ENCODE results near the gene SPACA9. TPM values are rescaled to one million over a fixed set of nuclear protein-coding genes. Genes with fewer than 3 reads are reported as not detected.

The SPACA9 gene
- total RNA-seq, 1 experiment from 2014 or later, result 1.3 TPM

- no peak overlapping the region for H3K18ac ChIP-seq (ENCODE audit: insufficient read length, low read depth, low read length)
- Mint-ChIP-seq H3K27me3 (ENCODE audit: low read depth) (peaks cover 47% of the 10 kb centered on the region), H3K36me3 (ENCODE audit: insufficient read depth in 1 of 3, low read depth in 3 of 3) (no peaks in the 10 kb centered on the region; a peak in 1 of 7 replicates), H3K27ac (no peak overlapping the region), H3K9me3 (no peaks in the 10 kb centered on the region), H3K4me3 (peak overlapping the region; percentile 74 to 82), H3K4me1 (peaks cover 0 to 3% of the 10 kb centered on the region in 2 experiments; a peak in 1 of 4 replicates)
- H3K79me1 ChIP-seq (ENCODE audit: insufficient read depth, low read depth, low read length, poor library complexity, severe bottlenecking), result no peaks in the 10 kb centered on the region
- no peak overlapping the region for H2BK5ac ChIP-seq (ENCODE audit: insufficient read length, low read length)
- H3K27ac ChIP-seq (ENCODE audit: insufficient read length, low read depth, low read length), result no peak overlapping the region
- no peak overlapping the region for H4K8ac ChIP-seq (replicated peaks; ENCODE audit: insufficient read length, low read depth, low read length)
- peak overlapping the region; percentile 45 for H3K4me2 ChIP-seq (ENCODE audit: insufficient read depth, insufficient read length, low read length)
- no peak overlapping the region for H2BK20ac ChIP-seq (ENCODE audit: low read depth, low read length, poor library complexity, severe bottlenecking)
- no peak overlapping the region for H3K4ac ChIP-seq (ENCODE audit: low read depth, low read length)
- no peak overlapping the region for H3K23ac ChIP-seq (ENCODE audit: insufficient read length, low read depth, low read length)
- H4K20me1 ChIP-seq (ENCODE audit: control insufficient read depth, insufficient read depth, insufficient read length), result no peaks in the 10 kb centered on the region
- H2BK12ac ChIP-seq (ENCODE audit: insufficient read length, low read depth, low read length), result no peak overlapping the region
- H3K23me2 ChIP-seq (ENCODE audit: insufficient read length, low read depth, low read length, poor library complexity, severe bottlenecking), result peaks cover 4% of the 10 kb centered on the region
- no peaks in the 10 kb centered on the region for H3K27me3 ChIP-seq (ENCODE audit: insufficient read depth, low read length)
- H2BK15ac ChIP-seq (ENCODE audit: low read depth, low read length), result no peak overlapping the region
- WGBS (ENCODE audit: extremely low coverage, insufficient read length, low lambda C conversion rate), result no CpG with 5 or more reads among the region's 14 CpGs
- H4K5ac ChIP-seq (ENCODE audit: insufficient read length, low read depth, low read length), result no peak overlapping the region
- no peak overlapping the region for H2BK120ac ChIP-seq (ENCODE audit: low read depth, low read length, poor library complexity, severe bottlenecking)
- H3T11ph ChIP-seq (ENCODE audit: low read length), result no peak overlapping the region
- no peak for DNase-seq
- no peaks in the 10 kb centered on the region for H3K4me1 ChIP-seq (ENCODE audit: insufficient read depth, low read length)
- no peak overlapping the region for H2AK5ac ChIP-seq (ENCODE audit: insufficient read length, low read length)
- H3K14ac ChIP-seq (ENCODE audit: insufficient read depth, low read length), result no peak overlapping the region
- no peaks in the 10 kb centered on the region for H3K79me2 ChIP-seq (ENCODE audit: insufficient read depth, low read length)
- no peaks in the 10 kb centered on the region for H3K9me3 ChIP-seq (ENCODE audit: control insufficient read depth, low read depth, low read length)
- H3K9ac ChIP-seq (ENCODE audit: extremely low read depth, insufficient read length, low read length), result no peak overlapping the region
- no peak overlapping the region for H2AFZ ChIP-seq (ENCODE audit: low read length)
- TF ChIP-seq, protein P1, sequence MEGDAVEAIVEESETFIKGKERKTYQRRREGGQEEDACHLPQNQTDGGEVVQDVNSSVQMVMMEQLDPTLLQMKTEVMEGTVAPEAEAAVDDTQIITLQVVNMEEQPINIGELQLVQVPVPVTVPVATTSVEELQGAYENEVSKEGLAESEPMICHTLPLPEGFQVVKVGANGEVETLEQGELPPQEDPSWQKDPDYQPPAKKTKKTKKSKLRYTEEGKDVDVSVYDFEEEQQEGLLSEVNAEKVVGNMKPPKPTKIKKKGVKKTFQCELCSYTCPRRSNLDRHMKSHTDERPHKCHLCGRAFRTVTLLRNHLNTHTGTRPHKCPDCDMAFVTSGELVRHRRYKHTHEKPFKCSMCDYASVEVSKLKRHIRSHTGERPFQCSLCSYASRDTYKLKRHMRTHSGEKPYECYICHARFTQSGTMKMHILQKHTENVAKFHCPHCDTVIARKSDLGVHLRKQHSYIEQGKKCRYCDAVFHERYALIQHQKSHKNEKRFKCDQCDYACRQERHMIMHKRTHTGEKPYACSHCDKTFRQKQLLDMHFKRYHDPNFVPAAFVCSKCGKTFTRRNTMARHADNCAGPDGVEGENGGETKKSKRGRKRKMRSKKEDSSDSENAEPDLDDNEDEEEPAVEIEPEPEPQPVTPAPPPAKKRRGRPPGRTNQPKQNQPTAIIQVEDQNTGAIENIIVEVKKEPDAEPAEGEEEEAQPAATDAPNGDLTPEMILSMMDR (conservative IDR thresholded peaks at IDR 0.05), result no peak
- H4K91ac ChIP-seq (ENCODE audit: insufficient read length, low read depth, low read length), result no peak overlapping the region
- no peak overlapping the region for H3K56ac ChIP-seq (ENCODE audit: insufficient read length, low read depth, low read length)
Measured at GRCh38 chr9:132877458-132877823, 1.3 kb upstream of the SPACA9 start.

Data from H9 (cell line).